ENCODE data around the gene NME4.

- TF ChIP-seq, protein P1, sequence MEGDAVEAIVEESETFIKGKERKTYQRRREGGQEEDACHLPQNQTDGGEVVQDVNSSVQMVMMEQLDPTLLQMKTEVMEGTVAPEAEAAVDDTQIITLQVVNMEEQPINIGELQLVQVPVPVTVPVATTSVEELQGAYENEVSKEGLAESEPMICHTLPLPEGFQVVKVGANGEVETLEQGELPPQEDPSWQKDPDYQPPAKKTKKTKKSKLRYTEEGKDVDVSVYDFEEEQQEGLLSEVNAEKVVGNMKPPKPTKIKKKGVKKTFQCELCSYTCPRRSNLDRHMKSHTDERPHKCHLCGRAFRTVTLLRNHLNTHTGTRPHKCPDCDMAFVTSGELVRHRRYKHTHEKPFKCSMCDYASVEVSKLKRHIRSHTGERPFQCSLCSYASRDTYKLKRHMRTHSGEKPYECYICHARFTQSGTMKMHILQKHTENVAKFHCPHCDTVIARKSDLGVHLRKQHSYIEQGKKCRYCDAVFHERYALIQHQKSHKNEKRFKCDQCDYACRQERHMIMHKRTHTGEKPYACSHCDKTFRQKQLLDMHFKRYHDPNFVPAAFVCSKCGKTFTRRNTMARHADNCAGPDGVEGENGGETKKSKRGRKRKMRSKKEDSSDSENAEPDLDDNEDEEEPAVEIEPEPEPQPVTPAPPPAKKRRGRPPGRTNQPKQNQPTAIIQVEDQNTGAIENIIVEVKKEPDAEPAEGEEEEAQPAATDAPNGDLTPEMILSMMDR (optimal IDR thresholded peaks at IDR 0.05 in 1 of 3, IDR thresholded peaks at IDR 0.05 in 1 of 3, conservative IDR thresholded peaks at IDR 0.05 in 1 of 3; ENCODE audit: extremely low read depth in 1 of 3, insufficient read depth in 2 of 3, low read length in 3 of 3), result no peak
- TF ChIP-seq EZH2 (IDR thresholded peaks at IDR 0.05; ENCODE audit: low read length), result no peak
Observed at GRCh38 chr16:405548-406506, 8.8 kb downstream of the NME4 start.
